HepG2 (cell line): Measurements from ENCODE around the gene IPO9. TPM values are rescaled to one million over a fixed set of nuclear protein-coding genes. Genes with fewer than 3 reads are reported as not detected.

Source experiments
- HNF1A ChIP-seq, 2 experiments: sonication (generic) in 1 of 2; formaldehyde crosslinking in 1 of 2; IDR thresholded peaks; 2 replicates each; pipeline versions ENCODE4 v1.4.0 to v1.6.1; 2016 to 2020; ENCODE audit warnings: borderline replicate concordance in 1 of 2, low read depth in 1 of 2, mild to moderate bottlenecking in 1 of 2, missing genetic modification reagents in 1 of 2
- REST ChIP-seq, 2 experiments: IDR thresholded peaks; 2 replicates each; pipeline ENCODE4 v1.6.1; 2011 to 2012; ENCODE audit warnings: low read length in 2 of 2, borderline replicate concordance in 1 of 2, low read depth in 1 of 2, mild to moderate bottlenecking in 1 of 2, moderate library complexity in 1 of 2
- ZNF367 ChIP-seq: sonication (generic); formaldehyde crosslinking; IDR thresholded peaks from 2 replicates; pipeline ENCODE4 v1.4.0; 2020; ENCODE audit warnings: missing genetic modification reagents, borderline replicate concordance
- polyA plus RNA-seq, 8 experiments: library from polyadenylated mRNA; depleted of rRNA in 3 of 8; stranded (reverse) in 7 of 8; unstranded in 1 of 8; fragments of >200 nt; fragmentation: Illumina TruSeq in 4 of 8; extraction: Trizol in 4 of 8; gene quantifications; 2 replicates each; pipeline versions ENCODE4 v1.2.1 to v1.2.3, GENCODE V29; 2011 to 2016; ENCODE audit warnings: low read depth in 4 of 8, missing spikeins in 1 of 8, mixed read lengths in 1 of 8; ENCODE audit not compliant: insufficient read depth in 1 of 8
- total RNA-seq, 5 experiments: library from RNA; depleted of rRNA; stranded (reverse); fragments of >200 nt; fragmentation: Illumina TruSeq; extraction: Trizol; gene quantifications; 2 replicates each; pipeline ENCODE4 v1.2.3, GENCODE V29; 2016; ENCODE audit warnings: low read depth in 1 of 5

The IPO9 gene
- total and polyA plus RNA-seq, 2 of the 13 experiments (the other 11 are each of a cell fraction or from before 2014, with no cell fraction given), result 31.0 to 34.8 TPM

- TF ChIP-seq ZNF367, result no peak
- no peak for TF ChIP-seq REST (IDR thresholded peaks at IDR 0.05; ENCODE audit: borderline replicate concordance in 1 of 2, low read depth in 1 of 2, low read length in 2 of 2)
- no peak for TF ChIP-seq HNF1A (IDR thresholded peaks at IDR 0.05; ENCODE audit: low read depth)
- TF ChIP-seq HNF1A (CRISPR knock-in tag; IDR thresholded peaks at IDR 0.05; ENCODE audit: borderline replicate concordance), result no peak
Measured at GRCh38 chr1:201914456-201915235, 85.7 kb downstream of the IPO9 start (continued).
